ENCODE results near the gene ZFYVE21.

Gene ZFYVE21

GRCh38 chr14:103718572-103718971 lies 3.0 kb downstream of the ZFYVE21 start:
- Histone ChIP-seq H3K27me3 (ENCODE audit: control insufficient read depth, insufficient read depth, low read length) (no peaks in the 10 kb centered on the region), H3K27ac (no peak overlapping the region), H3K36me3 (ENCODE audit: control insufficient read depth, insufficient read depth, low read length) (no peaks in the 10 kb centered on the region), H3K79me2 (peaks cover 12% of the 10 kb centered on the region), H3K9ac (no peak overlapping the region), H2AFZ (no peak overlapping the region), H3K9me3 (ENCODE audit: control insufficient read depth, low read length) (no peaks in the 10 kb centered on the region), H3K4me2 (ENCODE audit: low read length) (no peak overlapping the region), H3K4me3 (ENCODE audit: low read depth, low read length) (no peak overlapping the region), H3K4me1 (no peaks in the 10 kb centered on the region)
- TF ChIP-seq CTCF (IDR thresholded peaks at IDR 0.05), result no peak

GRCh38 chr14:103719751-103720150 lies 4.1 kb downstream of the ZFYVE21 start:
- Histone ChIP-seq H3K4me3 (ENCODE audit: low read depth, low read length) (no peak overlapping the region), H3K9me3 (ENCODE audit: control insufficient read depth, low read length) (no peaks in the 10 kb centered on the region), H3K27ac (no peak overlapping the region), H3K79me2 (peaks cover 12% of the 10 kb centered on the region), H3K27me3 (ENCODE audit: control insufficient read depth, insufficient read depth, low read length) (no peaks in the 10 kb centered on the region), H3K9ac (no peak overlapping the region), H3K36me3 (ENCODE audit: control insufficient read depth, insufficient read depth, low read length) (no peaks in the 10 kb centered on the region), H2AFZ (no peak overlapping the region), H3K4me2 (ENCODE audit: low read length) (no peak overlapping the region), H3K4me1 (no peaks in the 10 kb centered on the region)
- no peak for TF ChIP-seq CTCF (IDR thresholded peaks at IDR 0.05)

GRCh38 chr14:103721334-103722120 lies 5.9 kb downstream of the ZFYVE21 start:
- H3K4me3 ChIP-seq (ENCODE audit: low read depth, low read length), result no peak overlapping the region
- H2AFZ ChIP-seq, result no peak overlapping the region
- TF ChIP-seq CTCF (IDR thresholded peaks at IDR 0.05), result no peak
- H3K4me1 ChIP-seq, result no peaks in the 10 kb centered on the region
- no peaks in the 10 kb centered on the region for H3K27me3 ChIP-seq (ENCODE audit: control insufficient read depth, insufficient read depth, low read length)
- H3K36me3 ChIP-seq (ENCODE audit: control insufficient read depth, insufficient read depth, low read length), result no peaks in the 10 kb centered on the region
- H3K9ac ChIP-seq, result no peak overlapping the region
- H3K9me3 ChIP-seq (ENCODE audit: control insufficient read depth, low read length), result no peaks in the 10 kb centered on the region
- H3K27ac ChIP-seq, result no peak overlapping the region
- H3K79me2 ChIP-seq, result peaks cover 10% of the 10 kb centered on the region
- no peak overlapping the region for H3K4me2 ChIP-seq (ENCODE audit: low read length)

GRCh38 chr14:103723748-103724081 lies 8.1 kb downstream of the ZFYVE21 start:
- Histone ChIP-seq H3K36me3 (ENCODE audit: control insufficient read depth, insufficient read depth, low read length) (no peaks in the 10 kb centered on the region), H3K27ac (no peak overlapping the region)

More at GRCh38 chr14:103723748-103724081, 8.1 kb downstream of the ZFYVE21 start:
- no peak overlapping the region for H3K4me2 ChIP-seq (ENCODE audit: low read length)
- H3K79me2 ChIP-seq, result peaks cover 3% of the 10 kb centered on the region
- no peak for TF ChIP-seq CTCF (IDR thresholded peaks at IDR 0.05)
- H3K27me3 ChIP-seq (ENCODE audit: control insufficient read depth, insufficient read depth, low read length), result no peaks in the 10 kb centered on the region
- no peaks in the 10 kb centered on the region for H3K9me3 ChIP-seq (ENCODE audit: control insufficient read depth, low read length)
- H3K9ac ChIP-seq, result no peak overlapping the region
- H3K4me1 ChIP-seq, result no peaks in the 10 kb centered on the region
- no peak overlapping the region for H2AFZ ChIP-seq
- no peak overlapping the region for H3K4me3 ChIP-seq (ENCODE audit: low read depth, low read length)

Measured in parathyroid adenoma (tissue), 2 donors.